ENCODE data around the gene EDRF1.
"Not testable (repeated sequence)": the region's sequence is repeated elsewhere in the genome, so short reads cannot be mapped to it uniquely, and the experiment has no call there.

GRCh38 chr10:125714728-125715127, 4.8 kb upstream of the EDRF1 start:
- TF ChIP-seq EZH2phosphoT487 (IDR thresholded peaks at IDR 0.05; ENCODE audit: low read length); CTCF (IDR thresholded peaks at IDR 0.05; ENCODE audit: low read length); EZH2 (optimal IDR thresholded peaks at IDR 0.05; ENCODE audit: low read depth, low read length): not testable (repeated sequence)
